Cerebellar nuclear complex (tissue), 1 donor: ENCODE measurements around the gene CBLC.

Experiments used
- DNase-seq, 2 experiments: peaks; one replicate each; lab custom pipeline; 2025; lab: John Stamatoyannopoulos, UW

Gene CBLC

GRCh38 chr19:44799627-44800346 is 22.1 kb downstream of the CBLC start:
- no peak for DNase-seq

GRCh38 chr19:44800461-44800860 is 22.8 kb downstream of the CBLC start:
- DNase-seq, result no peak

GRCh38 chr19:44803442-44804428 is 26.0 kb downstream of the CBLC start:
- no peak for DNase-seq

GRCh38 chr19:44806291-44806690 is 28.6 kb downstream of the CBLC start:
- no peak for DNase-seq

- no peak for DNase-seq
These were observed 29.5 kb downstream of the CBLC start for GRCh38 chr19:44807162-44807561.

- DNase-seq, result no peak
These were observed 30.2 kb downstream of the CBLC start for GRCh38 chr19:44807652-44808462.

- no peak for DNase-seq
These were observed 31.0 kb downstream of the CBLC start, which contains the start of gene BCAM for GRCh38 chr19:44808463-44809371. Gene BCAM (plus strand): TSS chr19:44809103. CDS start chr19:44809125, 22 bp downstream.

- DNase-seq, result no peak
These were observed 32.0 kb downstream of the CBLC start for GRCh38 chr19:44809577-44810233.

- no peak for DNase-seq
These were observed 32.8 kb downstream of the CBLC start for GRCh38 chr19:44810234-44811121.

GRCh38 chr19:44811122-44811419 is 33.4 kb downstream of the CBLC start:
- DNase-seq, result no peak

- DNase-seq, result no peak
These were observed 34.5 kb downstream of the CBLC start for GRCh38 chr19:44812142-44812718.

GRCh38 chr19:44813070-44813840 is 35.6 kb downstream of the CBLC start:
- DNase-seq, result no peak

- no peak for DNase-seq
These were observed 36.3 kb downstream of the CBLC start for GRCh38 chr19:44813841-44814470.

- no peak for DNase-seq
These were observed 36.8 kb downstream of the CBLC start for GRCh38 chr19:44814517-44814916.

GRCh38 chr19:44816301-44816700 is 38.6 kb downstream of the CBLC start:
- DNase-seq, result no peak

- no peak for DNase-seq
These were observed 40.2 kb downstream of the CBLC start for GRCh38 chr19:44817725-44818465.

GRCh38 chr19:44818466-44819031 is 40.9 kb downstream of the CBLC start:
- no peak for DNase-seq
